ENCODE results near the gene AP2A1.
"Not testable (repeated sequence)": the region's sequence is repeated elsewhere in the genome, so short reads cannot be mapped to it uniquely, and the experiment has no call there.

The AP2A1 gene

GRCh38 chr19:49812997-49813861, 46.4 kb downstream of the AP2A1 start, which contains the start of gene FUZ:
TSS of gene FUZ (minus strand) at chr19:49813292. CDS start at chr19:49813106, 186 bp downstream.
- DNase-seq (ENCODE audit: low spot score) = peak; percentile 91

- no peak for DNase-seq (ENCODE audit: low spot score)
These were observed 47.2 kb downstream of the AP2A1 start for GRCh38 chr19:49814010-49814409.

- DNase-seq (ENCODE audit: low spot score) = no peak
These were observed 49.8 kb downstream of the AP2A1 start for GRCh38 chr19:49816590-49816989.

DNA sequence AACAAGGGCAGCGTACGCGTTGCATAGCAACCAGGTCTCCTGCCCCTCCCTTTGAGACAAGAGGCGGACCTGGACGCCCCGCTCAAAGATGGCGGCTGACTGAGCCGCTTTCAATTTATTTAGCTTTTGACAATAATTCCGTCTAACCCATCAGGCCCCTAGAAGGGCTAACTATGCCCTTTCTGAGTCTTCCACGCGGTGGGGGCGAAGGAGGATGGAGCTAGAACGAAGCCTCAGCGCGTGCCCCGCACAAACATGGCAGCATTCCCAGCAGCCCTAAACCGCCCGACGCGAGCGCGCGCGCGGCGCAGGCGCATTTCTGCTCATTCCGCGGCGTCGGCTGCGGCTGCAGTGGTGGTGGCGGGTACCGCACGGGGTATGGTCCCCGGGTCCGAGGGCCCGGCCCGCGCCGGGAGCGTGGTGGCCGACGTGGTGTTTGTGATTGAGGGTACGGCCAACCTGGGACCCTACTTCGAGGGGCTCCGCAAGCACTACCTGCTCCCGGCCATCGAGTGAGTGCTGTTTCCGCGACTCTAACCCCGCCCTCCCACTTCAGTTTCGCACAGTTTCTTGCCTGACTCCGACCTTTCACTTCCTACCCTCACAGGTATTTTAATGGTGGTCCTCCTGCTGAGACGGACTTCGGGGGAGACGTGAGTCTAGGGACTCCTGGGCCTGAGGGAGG, 51.3 kb downstream of the AP2A1 start, which contains the start of gene MED25:
TSS of gene MED25 (plus strand) at position 326 of the 685 bp plus-strand sequence. CDS start at position 379, 53 bp downstream.
- peak; percentile 95 for DNase-seq (ENCODE audit: low spot score)

DNA sequence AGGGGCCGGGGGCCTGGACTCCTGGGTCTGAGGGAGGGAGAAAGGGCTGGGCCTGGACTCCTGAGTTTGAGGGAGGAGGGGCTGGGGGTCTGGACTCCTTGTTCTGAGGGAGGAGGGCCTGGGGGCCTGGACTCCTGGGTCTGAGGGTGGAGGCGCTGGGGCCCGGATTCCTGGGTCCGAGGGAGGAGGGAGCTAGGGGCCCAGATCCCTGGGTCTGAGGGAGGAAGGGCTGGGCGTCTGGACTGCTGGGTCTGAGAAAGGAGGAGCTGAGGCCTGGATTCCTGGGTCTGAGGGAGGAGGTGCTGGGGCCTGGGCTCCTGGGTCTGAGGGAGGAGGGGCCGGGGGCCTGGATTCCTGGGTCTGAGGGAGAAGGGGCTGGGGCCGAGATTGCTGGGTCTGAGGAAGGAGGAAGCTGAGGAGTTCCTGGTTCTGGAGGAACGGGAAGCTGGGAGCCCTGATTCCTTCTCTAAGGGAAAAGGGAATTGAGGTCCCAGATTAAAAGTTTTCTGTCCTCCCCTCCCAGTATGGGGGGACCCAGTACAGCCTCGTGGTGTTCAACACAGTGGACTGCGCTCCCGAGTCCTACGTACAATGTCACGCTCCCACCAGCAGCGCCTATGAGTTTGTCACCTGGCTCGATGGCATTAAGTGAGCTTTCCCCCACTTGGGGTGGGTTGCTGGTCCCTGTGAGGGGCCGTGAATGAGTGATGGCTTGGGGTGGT, 52.0 kb downstream of the AP2A1 start:
- no peak for DNase-seq (ENCODE audit: low spot score)

DNA sequence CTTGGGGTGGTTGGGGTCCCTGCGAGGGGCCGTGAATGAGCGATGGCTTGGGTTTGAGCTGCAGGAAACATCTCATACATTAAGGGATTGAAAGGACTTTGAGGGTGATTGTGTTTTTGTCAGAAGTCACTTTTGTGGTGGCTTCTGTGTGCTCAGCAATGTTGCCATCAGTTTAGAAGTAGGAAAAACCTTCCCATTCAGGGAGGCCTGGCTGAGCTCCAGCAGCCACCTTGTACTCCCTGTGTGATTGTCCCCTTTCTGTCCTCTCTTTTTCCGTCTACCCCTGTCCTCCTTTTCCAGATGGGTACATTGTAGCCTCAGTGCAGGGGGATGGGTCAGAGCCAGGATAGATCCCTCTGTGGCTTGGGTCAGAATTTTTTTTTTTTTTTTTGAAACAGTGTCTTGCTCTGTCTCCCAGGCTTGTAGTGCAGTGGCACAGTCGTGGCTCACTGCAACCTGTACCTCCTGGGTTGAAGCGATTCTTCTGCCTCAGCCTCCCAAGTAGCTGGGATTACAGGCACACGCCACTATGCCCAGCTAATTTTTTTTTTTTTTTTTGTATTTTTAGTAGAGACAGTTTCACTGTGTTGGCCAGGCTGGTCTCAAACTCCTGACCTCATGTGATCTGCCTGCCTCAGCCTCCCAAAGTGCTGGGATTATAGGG, 52.8 kb downstream of the AP2A1 start:
- not testable (repeated sequence) for DNase-seq (ENCODE audit: low spot score)

DNA sequence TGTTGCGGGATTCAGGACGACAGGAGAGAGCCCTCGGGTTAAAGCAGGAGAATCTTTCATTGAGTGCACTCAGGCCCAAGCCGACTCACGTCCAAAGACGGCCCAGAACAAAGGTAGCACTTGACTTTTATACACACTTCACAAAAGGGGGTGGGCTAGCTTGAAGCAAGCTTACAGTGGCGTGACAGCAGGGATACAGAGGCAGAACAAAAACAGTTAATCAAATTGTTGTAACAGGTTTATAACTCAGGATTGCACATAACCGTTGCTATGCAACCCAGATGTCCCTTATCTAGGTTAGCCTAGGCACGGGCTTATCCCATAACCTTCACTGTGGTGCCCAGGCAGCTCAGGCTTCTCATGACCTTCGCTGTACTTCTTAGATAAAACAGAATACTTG, 53.3 kb downstream of the AP2A1 start:
- no peak for DNase-seq (ENCODE audit: low spot score)

DNA sequence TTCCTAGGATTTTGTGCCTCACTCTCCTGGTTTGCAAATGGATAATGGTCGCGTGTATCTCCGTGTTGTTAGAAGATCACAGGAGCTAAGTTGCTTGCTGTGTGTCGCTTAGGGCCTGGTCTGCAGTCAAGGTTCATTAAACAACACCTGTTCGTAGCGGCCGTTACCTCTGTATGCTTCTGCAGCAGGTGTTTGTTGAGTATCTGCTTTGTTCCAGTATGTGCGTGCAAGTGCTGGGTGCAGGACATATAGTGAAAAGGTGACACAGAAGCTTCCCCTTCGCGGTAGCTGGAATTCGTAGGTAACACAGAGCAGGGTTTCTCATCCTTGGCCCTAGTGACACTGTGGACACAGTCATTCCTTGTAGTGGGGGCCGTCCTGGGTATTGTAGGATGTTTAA, 56.7 kb downstream of the AP2A1 start:
- DNase-seq (ENCODE audit: low spot score) = no peak

DNA sequence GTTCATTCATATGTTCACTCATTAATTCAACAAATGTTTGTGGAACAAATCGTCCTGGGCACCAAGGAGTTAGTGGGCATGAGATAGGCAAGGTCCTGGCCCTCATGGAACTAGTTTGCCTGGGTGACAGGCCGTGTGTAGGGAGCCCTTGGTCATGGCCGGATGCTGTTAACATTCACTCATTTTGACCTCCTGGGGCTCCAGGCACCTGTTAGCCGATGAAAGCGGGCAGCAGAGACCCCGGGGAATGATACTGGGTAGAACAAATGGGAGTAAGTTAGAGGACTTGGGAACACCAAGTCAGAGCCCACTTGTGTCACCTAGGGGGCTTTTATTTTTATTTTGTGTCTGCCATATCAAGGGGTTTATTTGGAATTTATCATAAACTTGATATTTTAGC, 57.9 kb downstream of the AP2A1 start:
- DNase-seq (ENCODE audit: low spot score) = no peak

DNA sequence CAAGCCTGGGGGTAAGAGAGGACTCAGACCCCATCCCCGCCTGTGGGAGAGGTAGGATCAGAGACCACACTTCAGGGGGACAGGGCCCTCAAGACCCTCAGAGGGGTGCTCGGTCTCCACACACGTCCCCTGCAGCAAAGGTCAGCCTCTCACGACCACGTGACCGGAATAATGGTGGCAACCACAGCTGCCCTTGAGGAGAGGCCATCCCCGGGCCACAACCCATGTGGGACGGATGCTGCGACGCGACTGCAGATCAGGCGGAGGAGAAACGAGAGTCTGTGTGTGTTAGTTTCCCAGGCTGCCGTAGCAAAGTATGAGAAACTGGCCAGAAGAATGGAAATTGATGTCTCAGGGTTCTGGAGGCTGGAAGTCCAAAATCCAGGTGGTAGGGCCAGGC, 60.2 kb downstream of the AP2A1 start:
- no peak for DNase-seq (ENCODE audit: low spot score)

GRCh38 chr19:49829200-49829599, 62.4 kb downstream of the AP2A1 start:
- no peak for DNase-seq (ENCODE audit: low spot score)

DNA sequence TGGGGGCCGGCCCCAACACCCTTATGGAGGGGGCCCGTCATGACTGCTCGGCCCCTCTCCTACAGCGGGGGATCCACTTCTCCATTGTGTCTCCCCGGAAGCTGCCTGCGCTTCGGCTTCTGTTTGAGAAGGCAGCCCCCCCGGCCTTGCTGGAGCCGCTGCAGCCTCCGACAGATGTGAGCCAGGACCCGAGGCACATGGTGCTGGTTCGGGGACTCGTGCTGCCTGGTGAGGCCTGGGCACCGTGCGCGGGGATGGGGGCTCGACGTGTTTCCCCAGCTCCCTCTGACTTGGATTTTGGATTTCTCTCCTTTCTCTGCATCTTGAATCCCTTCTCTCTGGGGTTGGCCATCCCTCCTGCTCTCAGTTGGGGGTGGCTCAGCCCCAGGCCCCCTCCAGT, 62.9 kb downstream of the AP2A1 start:
- no peak for DNase-seq (ENCODE audit: low spot score)

DNA sequence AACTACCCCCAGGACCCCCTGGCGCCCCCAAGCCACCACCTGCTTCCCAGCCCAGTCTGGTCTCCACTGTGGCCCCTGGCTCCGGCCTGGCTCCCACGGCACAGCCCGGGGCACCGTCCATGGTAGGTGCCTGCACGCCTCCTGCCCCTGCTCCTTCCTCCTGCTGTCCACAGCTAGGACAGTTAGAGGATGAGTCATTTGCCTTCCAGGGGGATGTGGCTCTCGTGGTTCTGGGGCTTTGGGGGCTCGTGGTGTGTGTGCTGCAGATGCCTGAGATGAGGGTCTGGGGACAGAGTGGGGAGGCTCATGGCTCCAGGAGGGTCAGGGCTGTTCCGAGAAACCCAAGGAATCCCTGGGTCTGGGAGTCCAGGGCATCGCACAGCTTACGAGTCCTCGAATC, 64.0 kb downstream of the AP2A1 start:
- DNase-seq (ENCODE audit: low spot score) = no peak

GRCh38 chr19:49831592-49831991, 64.8 kb downstream of the AP2A1 start:
- no peak for DNase-seq (ENCODE audit: low spot score)

DNA sequence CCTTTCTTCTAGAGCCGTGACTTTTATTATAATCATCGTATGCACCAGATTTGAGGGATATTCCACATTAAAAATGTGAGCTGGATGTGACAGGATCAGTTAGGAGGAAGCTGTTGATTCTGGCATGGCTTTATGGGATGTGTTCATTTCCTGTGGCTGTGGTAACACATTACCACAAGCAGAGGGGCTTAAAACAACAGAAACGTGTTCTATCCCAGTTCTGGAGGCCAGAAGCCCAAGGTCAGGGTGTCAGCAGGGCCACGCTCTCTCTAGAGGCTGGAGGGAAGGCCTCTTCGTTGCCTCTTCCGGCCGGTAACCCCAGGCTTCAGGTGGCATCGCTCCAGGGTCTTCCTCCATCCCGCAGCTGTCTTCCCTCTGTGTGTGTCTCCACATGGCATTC, 65.8 kb downstream of the AP2A1 start:
- no peak for DNase-seq (ENCODE audit: low spot score)

DNA sequence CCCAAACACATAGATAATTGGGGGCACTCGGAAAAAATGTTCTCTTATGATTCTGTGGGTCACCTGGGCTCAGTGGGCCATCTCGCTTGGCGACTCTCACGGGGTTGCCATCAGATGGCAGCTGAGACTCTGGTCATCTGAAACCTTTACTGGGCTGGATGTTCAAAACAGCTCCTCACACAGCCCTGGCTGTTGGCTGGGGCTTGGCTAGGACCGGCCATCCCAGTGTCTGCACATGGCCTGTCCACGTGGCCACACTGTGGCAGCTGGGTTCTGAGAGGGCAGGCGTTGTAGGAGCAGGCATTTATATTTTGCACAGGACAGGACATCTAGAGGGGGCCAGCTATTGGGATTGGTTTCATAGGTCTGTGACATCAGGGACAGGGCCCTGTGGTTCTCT, 66.8 kb downstream of the AP2A1 start:
- DNase-seq (ENCODE audit: low spot score) = no peak

- DNase-seq (ENCODE audit: low spot score) = no peak
These were observed 68.8 kb downstream of the AP2A1 start for GRCh38 chr19:49835562-49835961.

DNA sequence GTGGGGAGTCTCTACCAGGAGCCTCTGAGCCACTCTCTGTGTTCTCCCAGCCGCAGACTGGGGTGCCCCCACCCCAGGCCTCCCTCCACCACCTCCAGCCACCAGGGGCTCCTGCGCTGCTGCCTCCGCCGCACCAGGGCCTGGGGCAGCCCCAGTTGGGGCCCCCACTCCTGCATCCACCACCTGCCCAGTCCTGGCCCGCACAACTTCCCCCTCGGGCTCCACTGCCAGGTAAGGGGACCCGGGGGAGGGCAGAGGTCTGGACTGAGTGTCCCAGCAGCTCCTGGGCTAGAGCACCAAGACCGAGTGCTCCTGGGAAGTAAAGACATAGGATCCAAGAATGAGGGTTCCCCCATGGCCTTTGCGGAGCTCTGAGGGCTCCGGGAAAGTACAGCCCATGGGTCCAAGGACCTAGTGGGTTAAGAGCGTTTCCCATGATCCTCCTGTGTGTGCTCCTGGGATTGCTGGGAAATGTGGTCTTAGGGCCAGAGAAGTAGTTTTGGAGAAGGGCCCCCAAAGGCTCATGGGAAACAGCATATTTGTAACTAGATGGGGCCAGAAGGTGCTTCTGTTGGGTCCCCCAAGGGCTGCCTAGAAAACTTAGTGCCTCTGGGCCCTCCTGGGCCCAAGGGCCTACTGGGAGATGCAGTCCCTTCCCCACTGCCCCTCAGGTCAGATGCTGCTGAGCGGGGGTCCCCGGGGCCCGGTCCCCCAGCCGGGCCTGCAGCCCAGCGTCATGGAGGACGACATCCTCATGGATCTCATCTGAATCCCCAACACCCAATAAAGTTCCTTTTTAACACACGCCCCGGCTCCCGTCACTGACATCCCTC, 69.6 kb downstream of the AP2A1 start:
- DNase-seq (ENCODE audit: low spot score) = no peak

DNA sequence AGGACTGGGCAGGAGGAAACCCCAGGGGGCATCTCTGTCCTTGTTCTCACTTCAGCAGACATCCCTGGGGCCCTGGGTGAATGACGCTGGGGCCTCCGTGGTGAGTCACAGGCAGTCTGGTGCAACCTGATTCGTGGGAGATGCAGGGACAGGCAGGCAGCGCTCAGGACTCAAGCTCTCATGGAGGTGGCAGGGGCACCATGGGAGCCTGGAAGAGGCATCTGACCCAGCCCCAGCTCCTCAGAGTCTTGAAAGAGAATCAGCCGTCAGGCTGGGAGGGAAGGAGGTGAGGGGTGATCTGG, 70.2 kb downstream of the AP2A1 start:
- DNase-seq (ENCODE audit: low spot score) = no peak

DNA sequence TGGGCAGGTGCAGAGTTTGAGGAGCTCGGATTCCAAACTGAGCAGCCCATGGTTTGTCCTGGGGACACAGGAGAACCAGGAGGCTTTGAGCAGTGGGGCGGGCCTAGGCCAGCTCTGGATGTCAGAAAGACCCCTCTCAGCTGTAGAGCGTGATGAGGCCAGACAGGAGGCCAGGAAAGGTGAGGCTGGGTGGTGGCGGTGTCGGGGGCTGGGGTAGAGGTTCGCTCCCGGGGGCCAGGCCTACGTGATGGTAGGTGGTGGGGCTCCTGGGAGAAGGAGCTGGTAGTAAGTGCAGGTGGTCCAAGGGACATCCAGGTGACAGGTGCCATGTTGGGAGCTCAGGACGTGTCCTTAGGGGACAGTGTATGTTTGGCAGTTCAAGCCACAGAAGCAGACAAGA, 70.6 kb downstream of the AP2A1 start:
- DNase-seq (ENCODE audit: low spot score) = no peak

DNA sequence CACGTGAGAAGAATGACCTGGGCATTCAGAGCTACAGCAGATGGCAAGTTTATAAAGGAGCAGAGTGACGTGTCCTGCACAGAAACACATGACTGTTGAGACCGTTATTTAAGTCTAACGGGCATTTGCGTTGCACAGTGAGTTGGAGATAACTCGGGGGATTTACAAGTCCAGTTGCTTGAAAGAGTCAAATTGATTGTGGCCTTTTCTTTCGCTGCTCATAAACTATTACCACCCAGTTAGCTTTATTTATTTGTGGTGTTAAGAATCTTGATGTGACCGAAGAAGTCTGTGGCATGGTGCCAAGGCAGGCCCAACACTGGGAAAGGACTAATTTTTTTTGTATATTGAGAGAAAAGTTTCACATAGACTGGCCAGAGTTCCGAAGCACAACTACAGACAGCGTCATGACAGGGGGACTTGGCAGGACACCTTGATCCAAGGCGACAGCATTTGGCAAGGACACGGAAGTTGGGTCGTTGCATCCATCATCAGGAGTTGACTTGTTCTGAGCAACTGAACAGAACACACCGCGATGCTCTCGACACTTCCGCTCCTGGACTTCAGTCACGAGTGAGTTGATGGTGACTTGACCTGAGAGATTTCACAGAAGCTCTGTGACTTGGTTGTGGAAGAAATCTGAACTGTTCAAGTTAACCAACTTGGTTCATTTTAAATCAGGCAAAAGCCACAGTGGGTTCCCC, 72.2 kb downstream of the AP2A1 start:
- DNase-seq (ENCODE audit: low spot score) = no peak

All from D341Med (cell line).